OCI-LY7 (cell line): ENCODE data around the gene TASOR2.

Experiments used
- CTCF ChIP-seq: fragments of 200-600 bp; sonication (generic); conservative IDR thresholded peaks from 2 replicates; pipeline ENCODE4 v1.5.1; 2014; ENCODE audit warnings: mild to moderate bottlenecking, antibody characterized with exemption, low read length, moderate library complexity, mixed read lengths
- EZH2phosphoT487 ChIP-seq: fragments of 200-600 bp; sonication (generic); IDR thresholded peaks from 2 replicates; pipeline ENCODE4 v1.6.1; 2018; ENCODE audit warnings: low read depth, borderline replicate concordance, mild to moderate bottlenecking, mixed run types, antibody characterized with exemption, low read length, moderate library complexity, mixed read lengths

DNA sequence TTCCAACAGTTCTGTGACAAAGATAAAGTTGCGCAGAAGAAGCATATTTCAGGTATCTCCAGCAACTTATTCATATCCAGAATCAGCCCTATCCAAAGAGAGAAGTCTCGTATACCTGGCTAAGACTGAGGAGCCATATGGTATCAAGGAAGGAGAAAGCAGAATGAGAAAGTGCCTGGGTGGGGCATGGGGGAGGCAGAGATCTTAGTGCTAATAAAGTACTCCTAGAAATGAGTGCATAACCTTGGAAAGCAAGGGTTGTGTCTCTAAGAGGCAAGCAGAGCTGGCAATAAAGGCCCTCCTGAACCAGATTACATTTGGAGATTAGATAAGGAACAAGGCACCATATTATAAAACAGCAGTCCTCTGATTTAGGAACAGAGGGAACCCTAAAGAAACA is 12.7 kb downstream of the TASOR2 start:
- TF ChIP-seq CTCF = no peak
- no peak for TF ChIP-seq EZH2phosphoT487
